ENCODE measurements around the gene NRG4. TPM values are rescaled to one million over a fixed set of nuclear protein-coding genes. Genes with fewer than 3 reads are reported as not detected.
A peak's percentile ranks its signal among the peaks of the same experiment; 100 is the strongest.

NRG4 gene
- total RNA-seq, 6 donors from 2014 or later: 0.54 to 4.4 (median 1.7) TPM; not detected in 2

DNA sequence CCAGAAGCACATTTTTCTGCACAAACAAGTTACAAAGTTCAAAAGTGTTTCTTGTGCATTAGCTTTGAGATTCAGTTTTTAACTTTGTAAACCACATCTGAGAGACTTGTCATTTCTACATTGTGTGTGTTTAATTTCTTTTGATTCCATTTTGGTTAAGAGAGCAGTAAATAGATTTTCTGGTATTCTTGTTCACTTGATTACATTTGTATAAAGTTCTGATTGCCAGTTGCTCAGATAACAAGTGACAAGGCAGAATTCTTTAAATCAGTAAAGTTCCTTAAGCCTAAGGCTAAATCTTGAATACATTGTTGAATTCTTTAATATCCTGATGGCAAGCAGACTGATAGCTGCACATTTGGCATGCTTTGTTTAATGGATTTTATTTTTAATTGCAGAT lies 111.6 kb downstream of the NRG4 start:
- Histone ChIP-seq H3K4me1 (peaks cover 0 to 13% (median 11%) of the 10 kb centered on the region in 4 donors), H3K27ac (no peak overlapping the region), H3K9me3 (no peaks in the 10 kb centered on the region), H3K36me3 (peaks cover 0 to 10% (median 0%) of the 10 kb centered on the region in 4 donors), H3K27me3 (no peaks in the 10 kb centered on the region), H3K4me3 (no peak overlapping the region)
- ATAC-seq (ENCODE audit: low FRiP score in 2 of 2) (no peak), DNase-seq (no peak)
- TF ChIP-seq POLR2AphosphoS5 (IDR thresholded peaks at IDR 0.05) (no peak), POLR2A (IDR thresholded peaks at IDR 0.05) (no peak), EP300 (IDR thresholded peaks at IDR 0.05) (no peak)
- TF ChIP-seq, protein P1, sequence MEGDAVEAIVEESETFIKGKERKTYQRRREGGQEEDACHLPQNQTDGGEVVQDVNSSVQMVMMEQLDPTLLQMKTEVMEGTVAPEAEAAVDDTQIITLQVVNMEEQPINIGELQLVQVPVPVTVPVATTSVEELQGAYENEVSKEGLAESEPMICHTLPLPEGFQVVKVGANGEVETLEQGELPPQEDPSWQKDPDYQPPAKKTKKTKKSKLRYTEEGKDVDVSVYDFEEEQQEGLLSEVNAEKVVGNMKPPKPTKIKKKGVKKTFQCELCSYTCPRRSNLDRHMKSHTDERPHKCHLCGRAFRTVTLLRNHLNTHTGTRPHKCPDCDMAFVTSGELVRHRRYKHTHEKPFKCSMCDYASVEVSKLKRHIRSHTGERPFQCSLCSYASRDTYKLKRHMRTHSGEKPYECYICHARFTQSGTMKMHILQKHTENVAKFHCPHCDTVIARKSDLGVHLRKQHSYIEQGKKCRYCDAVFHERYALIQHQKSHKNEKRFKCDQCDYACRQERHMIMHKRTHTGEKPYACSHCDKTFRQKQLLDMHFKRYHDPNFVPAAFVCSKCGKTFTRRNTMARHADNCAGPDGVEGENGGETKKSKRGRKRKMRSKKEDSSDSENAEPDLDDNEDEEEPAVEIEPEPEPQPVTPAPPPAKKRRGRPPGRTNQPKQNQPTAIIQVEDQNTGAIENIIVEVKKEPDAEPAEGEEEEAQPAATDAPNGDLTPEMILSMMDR (IDR thresholded peaks at IDR 0.05): no peak

DNA sequence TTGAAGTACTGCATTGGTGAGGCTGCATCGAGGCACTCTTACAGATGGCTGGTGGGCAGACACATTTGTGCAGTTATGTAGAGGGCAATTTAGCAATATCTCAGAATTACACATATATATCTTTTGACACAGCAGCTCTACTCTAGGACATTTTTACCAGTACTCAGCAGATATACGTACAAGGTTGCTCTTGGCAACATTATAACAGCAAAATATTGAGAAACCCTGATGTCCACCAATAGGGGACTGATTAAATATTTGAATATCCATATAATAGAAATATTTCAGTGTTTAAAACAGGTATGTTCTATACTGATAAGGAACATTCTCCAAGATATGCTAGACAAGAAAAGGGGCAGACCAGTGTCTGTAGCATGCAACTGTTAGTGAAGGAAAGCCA lies 116.5 kb downstream of the NRG4 start:
- peaks cover 0 to 10% (median 5%) of the 10 kb centered on the region in 4 donors for H3K4me1 ChIP-seq
- WGBS, 2 donors: 68 to 71% methylated on average over 2 of the region's 2 CpGs
- H3K4me3 ChIP-seq: no peak overlapping the region
- no peaks in the 10 kb centered on the region for H3K9me3 ChIP-seq
- no peak overlapping the region for H3K27ac ChIP-seq
- H3K27me3 ChIP-seq: no peaks in the 10 kb centered on the region
- TF ChIP-seq POLR2A (IDR thresholded peaks at IDR 0.05) (no peak), POLR2AphosphoS5 (IDR thresholded peaks at IDR 0.05) (no peak), EP300 (IDR thresholded peaks at IDR 0.05) (no peak)
- TF ChIP-seq, protein P1 (IDR thresholded peaks at IDR 0.05): no peak
- DNase-seq (no peak), ATAC-seq (ENCODE audit: low FRiP score in 2 of 2) (no peak)
- peaks cover 0 to 12% (median 0%) of the 10 kb centered on the region in 4 donors for H3K36me3 ChIP-seq

DNA sequence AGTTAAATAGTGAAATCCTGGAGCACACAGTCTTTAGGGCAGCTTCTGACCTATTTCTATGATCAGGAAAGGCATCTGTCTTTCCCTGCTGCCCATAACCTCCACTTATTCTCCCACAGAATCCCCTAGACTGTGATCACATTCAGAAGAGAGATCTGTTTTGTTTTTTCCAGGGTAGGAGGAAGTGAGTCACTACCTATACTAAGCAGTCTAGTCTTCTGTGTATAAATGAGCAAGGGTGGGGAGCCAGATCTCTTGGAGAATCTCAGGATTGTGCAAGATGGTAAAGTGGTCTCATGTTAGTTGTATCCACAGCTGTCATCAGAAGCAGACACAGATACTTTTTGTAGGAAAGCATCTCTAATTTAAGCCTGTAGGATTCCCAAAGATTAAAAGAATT lies 120.3 kb downstream of the NRG4 start:
- Histone ChIP-seq H3K4me1 (peaks cover 0 to 10% (median 5%) of the 10 kb centered on the region in 4 donors), H3K27me3 (no peaks in the 10 kb centered on the region), H3K9me3 (no peaks in the 10 kb centered on the region), H3K27ac (peak overlapping the region; percentile 18 to 65 (median 39)), H3K36me3 (peaks cover 0 to 6% (median 0%) of the 10 kb centered on the region in 4 donors), H3K4me3 (no peak overlapping the region)
- TF ChIP-seq, protein P1 (IDR thresholded peaks at IDR 0.05): no peak
- no peak for TF ChIP-seq EP300 (IDR thresholded peaks at IDR 0.05)
- no peak for TF ChIP-seq POLR2AphosphoS5 (IDR thresholded peaks at IDR 0.05)
- no peak for TF ChIP-seq POLR2A (IDR thresholded peaks at IDR 0.05)
- ATAC-seq (ENCODE audit: low FRiP score in 2 of 2) (peak in 1 of 2 donors; percentile 35), DNase-seq (no peak)

Small RNA genes within 50 kb of the gene (small RNA-seq; reads per million reads assigned to genes)
- gene RN7SL510P: 0 to 0.22 (median 0) reads per million in 4 donors

Other genes with a start within 250 kb of the NRG4 start
- gene UBE2Q2, start 169.0 kb downstream of the NRG4 start, total RNA-seq: 10 to 100 TPM; 16.5 to 37.7 (median 29.3) TPM
- gene FBXO22, start 108.5 kb downstream of the NRG4 start, total RNA-seq: 10 to 100 TPM; 10.3 to 31.1 (median 21.1) TPM
- gene TMEM266, start 47.6 kb upstream of the NRG4 start, total RNA-seq: 1 to 10 TPM in 3 of 6 donors, under 1 TPM in 2, not detected in 1; 0.59 to 2.4 (median 1.2) TPM

Measured in upper lobe of left lung (tissue), 6 donors.